Hematopoietic multipotent progenitor cell treated with erythropoietin and hydrocortisone succinate and interleukin-3 and kit ligand, for 17 days (in vitro differentiated cells): ENCODE results near the gene GINS3.

Experiments used
- DNase-seq: peaks from one replicate; pipeline ENCODE4 v3.0.0-alpha.2; 2015; ENCODE audit warnings: low spot score

GINS3 gene

DNA sequence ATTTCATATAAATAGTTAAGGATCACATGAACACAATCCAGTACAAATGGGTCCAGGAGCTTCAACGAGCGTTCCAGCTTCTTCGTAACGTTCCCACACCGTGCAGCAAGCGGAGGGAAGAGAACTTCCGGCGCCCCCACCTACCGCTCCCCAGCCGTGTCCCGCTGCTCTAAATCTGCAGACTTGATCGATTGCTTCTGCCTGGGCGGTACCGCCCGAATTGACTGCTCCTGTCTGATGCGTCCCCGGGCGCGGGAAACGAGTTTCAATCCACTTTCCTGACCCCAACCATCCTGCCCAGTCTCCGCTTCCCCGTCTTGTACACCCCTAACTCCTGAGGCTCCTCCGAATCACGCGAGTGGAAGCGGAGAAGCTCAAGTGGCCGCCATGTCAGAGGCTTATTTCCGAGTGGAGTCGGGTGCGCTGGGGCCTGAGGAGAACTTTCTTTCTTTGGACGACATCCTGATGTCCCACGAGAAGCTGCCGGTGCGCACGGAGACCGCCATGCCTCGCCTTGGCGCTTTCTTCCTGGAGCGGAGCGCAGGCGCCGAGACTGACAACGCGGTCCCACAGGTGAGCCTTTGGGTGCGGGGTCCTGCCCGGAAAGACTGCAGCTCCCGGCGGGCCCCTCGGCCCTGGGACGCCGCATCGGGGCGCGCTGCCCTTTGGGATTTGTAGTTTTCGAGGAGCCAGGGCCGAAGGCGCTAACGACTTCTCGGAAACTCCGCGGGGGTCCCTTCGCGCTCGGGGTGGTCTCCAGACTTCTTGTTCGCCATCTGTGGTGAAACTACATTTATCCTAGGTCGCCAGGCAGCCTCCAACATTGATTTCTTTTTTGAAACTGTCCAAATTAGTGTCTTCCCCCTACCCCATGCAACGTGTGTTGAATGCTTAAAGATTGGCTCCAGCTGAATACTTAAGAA lies at the start of gene GINS3:
TSS of gene GINS3 (plus strand) at position 257 of the 923 bp plus-strand sequence. CDS start at position 388, 131 bp downstream.
- peak; percentile 73 for DNase-seq

DNA sequence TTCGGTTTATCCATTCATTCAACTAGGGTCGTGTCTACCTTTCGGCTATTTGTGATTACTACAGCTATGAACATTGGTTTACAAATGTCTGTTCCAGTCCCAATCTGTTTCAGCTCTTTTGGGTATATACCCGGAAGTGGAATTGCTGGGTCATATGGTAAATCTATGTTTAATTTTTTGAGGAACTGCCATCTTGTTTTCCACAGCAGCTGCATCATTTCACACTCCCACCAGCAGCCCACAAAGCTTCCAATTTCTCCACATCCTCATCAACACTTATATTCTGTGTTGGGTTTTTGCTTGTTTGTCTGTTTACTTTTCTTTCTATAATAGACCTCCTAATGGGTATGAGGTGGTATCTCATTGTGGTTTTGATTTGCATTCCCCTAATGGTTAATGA lies 48.7 kb upstream of the GINS3 start:
- no peak for DNase-seq

DNA sequence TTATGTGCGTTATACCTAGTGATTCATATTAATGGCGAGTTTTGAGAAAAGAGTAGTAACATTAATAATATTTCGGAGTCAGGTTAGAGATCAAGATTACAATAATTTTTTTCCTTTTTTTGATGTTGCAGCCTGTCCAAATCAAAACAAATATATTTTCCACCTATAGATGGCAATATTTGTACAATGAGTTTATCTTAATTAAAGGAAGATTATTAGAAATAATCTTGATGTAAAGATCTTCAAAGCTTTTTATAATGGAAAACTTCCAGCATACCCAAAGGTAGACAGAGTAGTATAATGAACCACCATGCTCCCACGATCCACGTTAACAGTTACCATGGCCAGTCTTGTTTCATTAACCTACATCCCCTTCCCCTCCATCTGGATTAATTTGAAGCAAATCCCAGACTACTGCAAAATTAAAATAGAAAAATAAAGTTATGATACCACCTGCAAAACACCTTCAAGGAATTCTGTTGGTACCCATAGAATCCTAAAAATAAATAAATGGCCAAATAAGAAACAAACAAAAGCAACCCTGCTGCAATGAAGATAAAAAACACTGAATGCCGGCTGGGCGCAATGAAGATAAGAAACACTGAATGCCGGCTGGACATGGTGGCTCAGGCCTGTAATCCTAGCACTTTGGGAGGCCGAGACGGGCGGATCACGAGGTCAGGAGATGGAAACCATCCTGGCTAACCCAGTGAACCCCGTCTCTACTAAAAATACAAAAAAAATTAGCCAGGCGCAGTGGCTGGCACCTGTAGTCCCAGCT lies 46.5 kb upstream of the GINS3 start:
- no peak for DNase-seq

DNA sequence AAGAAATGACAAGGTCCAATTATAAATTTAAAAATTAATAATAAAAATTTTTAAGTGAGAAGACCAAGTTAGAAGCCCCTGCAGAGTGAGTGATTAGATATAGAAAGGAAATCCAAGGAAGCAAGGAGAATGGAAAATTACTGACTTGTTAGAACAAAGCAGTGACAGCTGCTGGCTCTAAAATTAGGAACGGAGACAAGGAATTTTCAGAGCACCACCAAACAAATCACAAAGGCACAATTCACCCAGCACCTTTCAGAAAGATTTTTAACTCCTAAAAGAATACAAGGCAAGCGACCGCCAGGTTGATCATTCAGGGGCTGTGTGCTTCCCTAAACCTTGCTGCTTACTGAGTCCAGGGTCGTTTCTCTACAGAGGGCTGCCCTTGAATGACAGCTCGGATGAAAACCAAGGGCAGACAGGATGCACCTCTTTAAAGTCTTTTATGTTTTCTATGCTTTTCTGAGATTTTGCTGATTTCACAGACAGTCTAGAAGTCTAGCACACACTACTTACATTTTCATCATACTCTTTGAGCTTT lies 45.4 kb upstream of the GINS3 start:
- no peak for DNase-seq

DNA sequence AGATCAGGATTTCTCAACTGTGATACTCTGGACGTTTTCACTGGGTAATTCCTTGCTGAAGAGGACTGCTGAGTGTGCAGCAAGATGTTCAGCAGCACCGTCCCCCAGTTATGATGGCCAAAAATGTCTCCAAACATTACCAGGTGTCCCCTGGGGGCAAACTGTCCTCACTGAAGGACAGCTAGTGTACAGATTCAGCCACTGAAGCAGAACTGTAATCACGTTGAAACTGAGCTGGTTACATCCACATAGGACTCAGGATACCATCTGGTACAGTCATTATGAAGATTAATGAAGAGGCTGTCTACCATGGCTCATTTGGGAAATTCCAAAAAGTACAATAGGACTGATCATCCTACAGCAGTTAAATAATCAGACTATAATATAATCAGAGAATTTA lies 43.3 kb upstream of the GINS3 start:
- no peak for DNase-seq

DNA sequence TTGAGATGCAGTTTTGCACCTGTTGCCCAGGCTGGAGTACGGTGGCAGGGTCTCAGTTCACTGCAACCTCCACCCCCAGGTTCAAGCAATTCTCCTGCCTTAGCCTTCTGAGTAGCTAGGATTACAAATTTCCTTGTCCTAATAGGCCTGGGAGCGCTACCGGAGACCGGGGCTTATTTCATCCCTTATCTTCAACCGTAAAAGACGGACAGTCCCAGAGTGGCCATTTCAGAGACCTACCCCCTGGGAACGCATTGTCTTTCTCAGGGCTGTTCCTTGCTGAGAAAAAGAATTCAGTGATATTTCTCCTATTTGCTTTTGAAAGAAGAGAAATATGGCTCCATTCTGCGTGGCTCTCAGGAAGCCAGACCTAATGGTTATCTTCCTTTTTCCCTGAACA lies 39.6 kb upstream of the GINS3 start:
- no peak for DNase-seq

DNA sequence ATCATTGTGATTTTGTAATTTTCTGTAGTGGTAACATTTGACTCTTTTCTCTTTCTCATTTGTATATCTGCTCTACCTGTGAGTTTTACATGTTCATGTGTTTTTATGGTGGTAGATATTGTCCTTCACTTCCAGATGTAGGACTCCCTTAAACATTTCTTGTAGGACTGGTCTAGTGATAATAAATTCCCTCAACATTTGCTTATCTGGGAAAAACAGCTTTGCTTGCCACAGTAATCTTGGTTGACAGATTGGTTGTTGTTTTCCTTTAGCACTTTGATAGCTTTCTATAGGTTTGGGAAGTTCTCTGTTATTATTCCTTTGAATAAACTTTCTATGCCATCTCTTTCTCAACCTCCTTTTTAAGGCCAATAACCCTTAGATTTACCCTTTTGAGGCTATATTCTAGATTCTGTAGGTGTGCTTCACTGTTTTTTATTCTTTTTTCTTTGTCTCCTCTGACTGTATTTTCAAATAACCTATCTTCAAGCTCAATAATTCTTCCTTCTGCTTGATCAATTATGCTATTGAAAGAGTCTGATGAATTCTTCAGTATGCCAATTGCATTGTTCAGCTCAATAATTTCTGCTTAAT lies 32.1 kb upstream of the GINS3 start:
- DNase-seq, result no peak

DNA sequence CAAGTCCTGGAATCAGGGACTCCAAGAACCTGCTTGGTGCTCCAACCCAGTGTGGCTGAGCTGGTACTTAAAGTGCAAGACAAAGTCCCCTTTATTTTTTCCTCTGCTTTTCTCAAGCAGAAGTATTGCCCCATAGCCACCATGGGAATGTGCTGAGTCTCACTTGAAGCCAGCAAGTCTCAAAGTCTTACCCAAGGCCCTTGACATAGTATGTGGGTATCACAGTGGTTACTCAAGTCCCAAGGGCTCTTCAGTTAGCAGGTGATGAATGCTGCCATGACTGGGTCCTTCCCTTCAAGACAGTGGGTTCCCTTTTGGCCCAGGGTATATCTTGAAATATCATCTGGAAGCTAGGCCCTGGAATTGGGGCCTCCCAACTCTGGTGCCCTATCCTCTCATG lies 30.5 kb upstream of the GINS3 start:
- no peak for DNase-seq

DNA sequence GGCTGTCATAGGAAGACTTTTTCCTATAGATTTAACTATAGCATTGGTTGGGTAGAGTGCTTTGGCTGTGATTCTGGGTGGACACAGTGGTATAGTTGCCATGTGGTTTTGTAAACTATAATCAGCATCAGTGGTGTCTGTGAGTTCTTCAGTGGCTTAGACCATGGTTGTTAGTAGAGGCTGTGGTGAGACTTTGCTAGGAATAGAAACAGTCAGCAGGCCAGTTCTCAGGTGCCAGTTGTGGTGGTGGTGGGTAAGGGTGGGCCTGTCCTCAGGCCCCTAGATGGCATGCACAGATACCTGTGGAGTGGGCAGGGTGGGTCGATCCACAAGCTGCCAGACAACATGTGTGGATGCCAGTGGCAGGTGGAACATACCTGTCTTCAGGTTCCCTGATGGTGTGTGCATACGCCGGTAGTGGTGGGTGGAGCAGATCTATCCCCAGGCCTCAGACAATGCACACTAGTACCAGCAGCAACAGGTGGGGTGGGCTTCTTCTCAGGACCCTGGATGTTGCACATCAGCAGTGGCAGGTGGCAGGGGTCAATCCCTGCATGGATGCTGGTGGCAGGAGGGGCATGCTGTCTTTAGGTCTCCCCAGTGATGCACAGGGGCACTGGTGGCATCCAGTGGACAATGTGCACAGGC lies 28.4 kb upstream of the GINS3 start:
- DNase-seq, result no peak

DNA sequence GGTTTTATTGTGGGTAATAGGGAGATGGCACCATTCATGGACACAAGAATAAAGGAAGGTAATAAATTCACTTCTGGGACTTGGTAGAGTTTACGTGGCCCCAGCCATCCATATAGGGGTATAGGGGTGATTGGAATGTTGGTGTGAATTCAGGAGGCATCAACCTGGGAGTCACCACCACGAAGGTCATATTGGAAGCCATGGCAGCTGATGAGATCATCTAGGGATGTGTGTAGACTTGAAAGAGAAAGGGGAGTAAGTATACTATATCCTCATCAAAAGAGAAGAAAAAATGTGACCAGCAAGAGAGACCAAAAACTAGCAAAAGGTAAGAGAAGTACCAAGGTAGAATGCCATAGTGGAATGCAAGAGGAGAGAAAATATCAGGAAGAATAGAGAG lies 26.6 kb upstream of the GINS3 start:
- no peak for DNase-seq

DNA sequence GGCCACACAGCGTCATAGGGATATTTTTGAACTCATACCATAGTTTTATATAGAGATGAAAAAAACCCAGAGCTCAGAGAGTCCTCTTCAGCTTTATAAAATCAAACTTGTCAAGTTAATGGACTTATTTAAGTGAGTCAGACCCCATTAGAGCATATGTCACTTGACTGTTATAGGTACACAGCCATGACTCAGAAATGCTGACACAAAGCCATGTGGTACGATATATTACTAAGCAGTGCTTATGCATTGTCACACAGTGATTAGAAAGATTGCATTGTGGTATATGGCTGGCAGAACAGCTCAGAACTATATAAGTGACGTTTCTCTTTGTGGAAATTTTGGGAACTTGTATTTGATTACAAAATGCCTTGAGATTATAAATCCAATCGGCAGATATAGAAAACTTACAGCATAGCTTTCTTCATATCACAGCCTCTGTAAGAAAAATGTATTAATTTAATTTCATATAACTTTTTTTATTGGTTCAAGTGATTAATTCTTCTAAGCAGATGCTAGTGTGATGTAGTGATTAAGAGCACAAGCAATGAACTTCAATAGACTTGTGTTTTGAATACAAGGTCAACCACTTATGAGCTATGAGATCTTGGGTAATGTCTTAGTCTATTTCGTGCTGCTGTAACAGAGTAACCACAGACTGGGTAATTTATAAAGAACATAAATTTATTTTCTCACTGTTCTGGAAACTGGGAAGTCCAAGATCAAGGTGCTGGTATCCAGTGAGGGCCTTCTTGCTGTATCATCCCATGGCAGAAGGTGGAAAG lies 25.8 kb upstream of the GINS3 start:
- DNase-seq, result no peak

DNA sequence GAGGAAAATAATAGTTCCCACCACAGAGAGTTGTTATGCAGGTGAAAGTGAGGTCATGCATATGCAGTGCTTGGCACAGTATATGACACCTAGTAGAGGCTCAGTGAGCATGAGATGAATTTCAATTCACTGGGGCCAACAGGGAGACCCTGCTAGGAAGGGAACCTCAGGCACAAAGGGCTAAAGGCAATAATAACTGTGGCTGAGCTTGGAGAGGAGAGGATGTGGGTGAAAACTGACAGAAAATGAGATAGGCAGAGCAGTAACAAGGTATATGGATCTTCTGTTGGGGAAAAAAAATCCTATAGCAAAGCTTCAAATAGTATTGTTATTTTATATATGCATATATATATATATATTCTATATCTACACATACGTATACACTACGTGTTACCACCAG lies 25.0 kb upstream of the GINS3 start:
- DNase-seq, result no peak

DNA sequence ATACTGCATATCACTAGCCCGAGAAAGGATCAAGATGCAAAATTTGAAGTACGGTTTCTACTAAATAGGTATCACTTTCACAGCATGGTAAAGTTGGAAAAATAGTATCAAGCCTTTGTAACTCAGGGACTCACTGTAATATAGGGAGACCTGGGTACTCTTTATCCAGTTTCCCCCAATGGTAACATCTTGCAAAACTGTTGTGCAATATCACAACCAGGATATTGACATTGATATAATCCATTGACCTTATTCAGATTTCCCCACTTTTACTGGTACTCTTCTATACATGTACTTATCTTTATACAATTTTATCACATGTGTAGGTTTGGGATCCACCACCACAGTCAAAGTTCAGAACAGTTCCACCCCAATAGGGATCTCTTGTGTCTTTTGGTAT lies 20.4 kb upstream of the GINS3 start:
- DNase-seq, result no peak

DNA sequence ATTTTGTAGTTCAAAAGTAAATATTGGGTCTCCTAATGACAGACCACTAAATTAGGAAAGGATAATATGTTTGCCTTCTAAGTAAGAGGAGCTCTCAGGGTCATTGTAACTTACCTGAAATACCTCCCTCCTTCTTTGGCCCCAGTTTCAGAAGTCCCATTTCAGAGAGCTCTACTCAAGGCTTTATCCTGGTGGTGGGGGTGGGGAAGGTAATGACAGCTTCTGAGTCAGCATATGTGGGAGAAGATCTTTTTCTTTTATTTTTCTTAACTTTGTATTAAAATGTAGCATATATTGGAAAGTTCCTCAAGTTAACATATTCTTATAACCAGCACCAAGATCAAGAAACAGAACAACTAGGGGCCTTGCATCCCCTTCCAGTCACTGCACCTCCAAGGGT lies 16.9 kb upstream of the GINS3 start:
- DNase-seq, result no peak

DNA sequence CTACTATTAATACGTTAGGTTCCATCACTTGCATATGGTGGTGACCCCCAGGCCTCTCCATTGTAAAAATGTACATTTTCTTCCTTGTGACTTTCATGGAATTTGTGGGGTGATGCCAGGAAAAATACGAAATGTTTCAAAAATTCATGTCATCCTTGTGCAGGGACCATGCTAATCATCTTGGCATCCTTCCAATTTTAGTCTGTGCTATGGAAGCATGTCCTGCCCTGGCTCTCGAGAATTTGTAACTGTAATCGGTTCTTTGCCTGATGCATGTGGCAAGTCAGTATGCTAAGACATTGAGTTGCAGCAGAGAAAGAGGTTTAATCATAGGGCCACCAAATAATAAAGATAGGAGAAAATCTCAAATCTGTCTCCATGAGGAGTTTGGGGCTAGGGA lies 14.3 kb upstream of the GINS3 start:
- no peak for DNase-seq

DNA sequence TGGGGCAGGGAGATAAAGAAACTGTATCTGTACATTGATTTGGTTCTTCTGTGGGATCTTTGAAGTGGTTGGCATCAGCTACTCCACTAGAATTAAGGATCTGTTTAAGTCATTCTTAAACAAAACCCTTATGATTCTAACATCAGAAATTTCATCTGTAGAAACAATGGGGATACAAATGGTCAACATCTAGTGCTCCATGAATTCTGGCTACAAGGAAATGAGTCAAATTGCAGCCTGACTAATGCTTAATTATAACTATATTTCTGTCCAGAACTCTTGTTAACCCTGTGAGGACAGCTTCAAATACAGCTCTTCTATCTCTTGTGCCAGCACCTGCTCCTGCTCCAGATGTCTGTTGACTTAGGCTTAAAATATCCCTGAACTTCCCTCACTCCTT lies 13.9 kb upstream of the GINS3 start:
- no peak for DNase-seq

DNA sequence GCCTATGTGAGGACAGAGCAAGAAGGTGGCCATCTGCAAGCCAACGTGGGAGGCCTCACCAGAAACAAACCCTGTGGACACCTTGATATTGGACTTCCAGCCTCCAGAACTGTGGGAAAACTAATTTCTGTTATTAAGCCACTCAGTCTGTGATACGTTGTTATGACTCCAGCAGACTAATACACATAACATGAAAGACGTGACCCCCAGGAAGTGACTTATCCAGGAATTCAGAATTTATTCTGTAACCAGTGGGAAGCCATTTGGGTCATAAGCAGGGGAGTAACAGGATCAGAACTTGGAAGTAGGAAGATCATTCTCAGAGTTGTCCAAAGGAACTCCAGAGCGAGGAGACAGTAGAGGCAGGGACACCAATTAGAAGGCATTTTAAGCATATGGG lies 12.5 kb upstream of the GINS3 start:
- DNase-seq, result no peak

DNA sequence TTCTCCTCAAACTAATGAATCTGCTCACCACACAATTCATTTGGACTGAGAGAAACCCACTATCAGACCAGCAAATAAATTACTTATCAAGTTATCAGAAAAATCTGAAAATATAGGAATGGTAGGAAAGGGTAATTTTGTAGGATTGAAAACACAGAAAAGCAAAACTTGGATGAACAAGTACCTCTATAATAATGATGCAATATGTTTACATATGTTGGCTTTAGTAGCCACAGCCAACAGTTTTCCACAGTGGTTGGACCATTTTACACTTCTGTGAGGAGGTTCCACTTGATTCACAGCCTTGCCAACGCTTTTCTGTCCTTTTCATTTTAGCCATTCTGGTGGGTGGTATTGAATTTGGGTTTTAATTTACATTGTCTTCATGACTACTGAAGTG lies 10.6 kb upstream of the GINS3 start:
- DNase-seq, result no peak

DNA sequence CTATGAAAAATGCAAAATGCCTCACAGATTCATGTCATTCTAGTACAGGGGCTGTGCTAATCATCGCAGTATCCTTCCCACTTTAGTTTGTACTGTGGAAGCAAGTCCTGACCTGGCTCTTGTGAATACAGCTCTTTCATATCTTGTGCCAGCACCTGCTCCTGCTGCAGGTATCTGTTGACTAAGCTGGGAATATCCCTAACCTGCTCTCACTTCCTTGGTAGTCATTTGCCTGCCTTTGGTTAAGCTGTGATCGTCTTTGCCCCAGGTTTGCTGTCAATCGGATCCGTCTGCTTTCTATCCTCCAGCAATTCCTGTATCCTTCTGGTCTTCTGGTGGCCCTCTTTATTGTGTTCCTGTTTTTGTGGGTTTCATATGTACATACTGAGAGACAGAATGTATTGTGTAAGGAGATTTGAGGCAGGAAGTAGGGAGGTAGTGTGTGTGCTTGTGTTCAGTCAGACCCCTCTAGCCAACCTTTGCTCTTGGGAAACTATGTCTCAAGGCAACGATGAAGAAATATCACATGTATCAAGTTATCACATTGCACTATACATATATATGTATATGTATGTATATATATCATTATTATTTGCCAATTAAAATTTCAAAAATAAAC lies 7.7 kb upstream of the GINS3 start:
- DNase-seq, result no peak

DNA sequence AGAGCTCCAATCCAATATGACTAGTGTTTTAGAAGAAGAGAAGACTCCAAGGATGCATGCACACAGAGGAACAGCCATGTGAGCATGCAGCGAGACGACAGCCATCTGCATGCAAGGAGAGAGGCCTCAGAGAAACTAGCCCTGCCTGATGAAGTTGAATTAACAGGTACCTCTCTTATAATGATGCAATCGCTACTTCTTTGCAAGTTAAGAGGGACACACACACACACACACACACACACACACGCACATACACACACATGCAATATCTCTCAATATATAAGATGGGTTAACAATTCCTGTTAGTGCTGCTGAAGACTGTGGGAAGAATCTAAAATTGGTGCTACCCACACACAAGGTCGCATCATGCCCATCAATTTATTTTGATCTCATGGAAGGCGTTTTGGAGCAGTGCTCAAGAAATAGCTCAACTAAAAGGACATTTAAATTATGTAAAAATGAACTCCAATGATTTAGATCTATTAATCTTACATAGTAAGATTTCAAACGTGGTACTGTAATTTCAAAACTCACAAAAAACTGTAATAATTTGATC lies 7.0 kb upstream of the GINS3 start:
- no peak for DNase-seq

DNA sequence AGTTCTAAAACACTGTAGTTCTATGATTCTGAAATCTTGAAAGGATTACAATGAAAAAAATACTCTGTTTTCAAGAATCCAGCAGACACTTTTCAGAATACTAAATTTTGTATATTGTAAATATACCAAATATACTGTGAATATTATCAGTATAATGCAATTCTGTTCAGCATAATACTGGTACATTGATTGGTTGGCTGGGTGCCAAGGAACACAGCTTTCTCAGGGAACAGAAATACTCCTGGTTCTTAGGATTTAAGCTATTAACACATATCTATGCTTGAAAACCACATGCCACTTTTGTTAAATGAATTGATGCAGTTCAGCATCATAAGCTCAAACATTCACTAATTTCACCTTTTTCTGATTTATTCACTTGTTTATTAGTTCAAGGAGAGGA lies 2.5 kb upstream of the GINS3 start:
- peak; percentile 12 for DNase-seq
